Measurements from ENCODE around the gene ANXA2R. TPM values are rescaled to one million over a fixed set of nuclear protein-coding genes. Genes with fewer than 3 reads are reported as not detected.
"Not testable (repeated sequence)": the region's sequence is repeated elsewhere in the genome, so short reads cannot be mapped to it uniquely, and the experiment has no call there.

Gene ANXA2R
- total RNA-seq, 1 donor from 2014 or later, result 7.8 TPM

- DNase-seq, result peak; percentile 57
Observed at GRCh38 chr5:43033841-43034590, 6.1 kb downstream of the ANXA2R start.

- DNase-seq, result no peak
Observed at GRCh38 chr5:43027054-43027785, 12.9 kb downstream of the ANXA2R start.

- DNase-seq, result not testable (repeated sequence)
Observed at GRCh38 chr5:43025184-43025950, 14.8 kb downstream of the ANXA2R start.

- no peak for DNase-seq
Observed at GRCh38 chr5:43024217-43024616, 15.9 kb downstream of the ANXA2R start.

GRCh38 chr5:43021151-43021550 lies 19.0 kb downstream of the ANXA2R start:
- no peak for DNase-seq

- DNase-seq, result no peak
Observed at GRCh38 chr5:43020399-43020746, 19.7 kb downstream of the ANXA2R start.

- peak; percentile 94 for DNase-seq
Observed at GRCh38 chr5:43019614-43020398, 20.3 kb downstream of the ANXA2R start.

- DNase-seq, result no peak
Observed at GRCh38 chr5:43019291-43019613, 20.9 kb downstream of the ANXA2R start.

- peak; percentile 69 for DNase-seq
Observed at GRCh38 chr5:43017428-43017815, 22.7 kb downstream of the ANXA2R start.

GRCh38 chr5:43016217-43016779 lies 23.8 kb downstream of the ANXA2R start:
- DNase-seq, result no peak

- no peak for DNase-seq
Observed at GRCh38 chr5:43014522-43014921, 25.6 kb downstream of the ANXA2R start.

GRCh38 chr5:43010935-43011315 lies 29.2 kb downstream of the ANXA2R start:
- DNase-seq, result peak; percentile 61

GRCh38 chr5:43008363-43009153 lies 31.6 kb downstream of the ANXA2R start:
- peak; percentile 98 for DNase-seq

GRCh38 chr5:43007911-43008362 lies 32.2 kb downstream of the ANXA2R start:
- peak; percentile 89 for DNase-seq

- DNase-seq, result peak; percentile 93
Observed at GRCh38 chr5:43007246-43007910, 32.7 kb downstream of the ANXA2R start.

GRCh38 chr5:43006424-43007202 lies 33.5 kb downstream of the ANXA2R start:
- no peak for DNase-seq

GRCh38 chr5:43005031-43005430 lies 35.1 kb downstream of the ANXA2R start:
- no peak for DNase-seq

- no peak for DNase-seq
Observed at GRCh38 chr5:43001748-43002147, 38.4 kb downstream of the ANXA2R start.

GRCh38 chr5:43000914-43001313 lies 39.2 kb downstream of the ANXA2R start:
- DNase-seq, result no peak
